T-helper 17 cell (primary cell): Measurements from ENCODE around the gene CDH12. TPM values are rescaled to one million over a fixed set of nuclear protein-coding genes. Genes with fewer than 3 reads are reported as not detected.

ENCODE experiments used
- ATAC-seq: fragments of 150-1000 bp; cut with Tn5 transposase; 2 replicates; pipeline ENCODE4 v1.10.0; 2021; ENCODE audit warnings: mild to moderate bottlenecking, moderate library complexity
- DNase-seq, 3 donors: peaks; one replicate each; pipeline versions ENCODE4 v3.0.0 to v3.0.0-alpha.2; 2020 to 2021
- H3K9me3 ChIP-seq: one replicate; pipeline ENCODE4 v1.7.0; 2013; ENCODE audit warnings: low read length, mild to moderate bottlenecking; ENCODE audit not compliant: control insufficient read depth, poor library complexity, severe bottlenecking
- H3K27ac Mint-ChIP-seq: one replicate; pipeline ENCODE4 v1.8.0; 2022; ENCODE audit warnings: mild to moderate bottlenecking, moderate library complexity, mixed read lengths
- H3K27me3 Mint-ChIP-seq: one replicate; pipeline ENCODE4 v1.8.0; 2022; ENCODE audit warnings: mixed read lengths
- H3K36me3 Mint-ChIP-seq: one replicate; pipeline ENCODE4 v1.8.0; 2022; ENCODE audit warnings: low read depth, mixed read lengths
- H3K4me1 Mint-ChIP-seq: one replicate; pipeline ENCODE4 v1.8.0; 2022; ENCODE audit warnings: mild to moderate bottlenecking, mixed read lengths
- H3K4me3 Mint-ChIP-seq: one replicate; pipeline ENCODE4 v1.8.0; 2022; ENCODE audit warnings: mild to moderate bottlenecking, moderate library complexity, mixed read lengths
- total RNA-seq, 4 donors: library from RNA in 2 of 4; stranded (reverse) in 2 of 4; gene quantifications; one replicate each; pipeline ENCODE4 v1.2.3 and lab custom pipeline; 2022 to 2026

CDH12 gene
- total RNA-seq, 2 donors from 2014 or later: not detected

DNA sequence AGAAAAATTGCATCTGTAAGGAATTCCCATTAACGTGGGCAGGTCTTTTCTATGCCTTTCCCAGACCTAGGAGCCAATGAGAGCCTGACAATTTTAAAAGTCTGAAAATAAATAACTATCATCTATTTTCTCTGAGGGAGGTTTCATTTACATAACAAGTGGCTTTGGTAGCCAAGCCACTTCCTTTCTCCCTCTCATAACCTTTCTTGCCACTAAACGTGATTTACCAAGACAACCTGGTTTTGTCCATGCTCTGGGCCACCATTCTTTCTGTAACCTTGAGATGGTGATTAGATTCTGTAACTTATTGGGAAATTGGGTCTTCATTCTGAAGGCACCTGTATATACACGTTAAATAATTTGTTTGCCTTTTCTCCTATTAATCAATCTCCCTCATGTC lies 1046.9 kb downstream of the CDH12 start:
- H3K4me1 Mint-ChIP-seq: no peaks in the 10 kb centered on the region
- no peaks in the 10 kb centered on the region for H3K27me3 Mint-ChIP-seq
- H3K4me3 Mint-ChIP-seq: no peak overlapping the region
- H3K27ac Mint-ChIP-seq: no peak overlapping the region
- no peak for ATAC-seq
- DNase-seq: no peak
- H3K9me3 ChIP-seq: no peaks in the 10 kb centered on the region
- H3K36me3 Mint-ChIP-seq: no peaks in the 10 kb centered on the region

DNA sequence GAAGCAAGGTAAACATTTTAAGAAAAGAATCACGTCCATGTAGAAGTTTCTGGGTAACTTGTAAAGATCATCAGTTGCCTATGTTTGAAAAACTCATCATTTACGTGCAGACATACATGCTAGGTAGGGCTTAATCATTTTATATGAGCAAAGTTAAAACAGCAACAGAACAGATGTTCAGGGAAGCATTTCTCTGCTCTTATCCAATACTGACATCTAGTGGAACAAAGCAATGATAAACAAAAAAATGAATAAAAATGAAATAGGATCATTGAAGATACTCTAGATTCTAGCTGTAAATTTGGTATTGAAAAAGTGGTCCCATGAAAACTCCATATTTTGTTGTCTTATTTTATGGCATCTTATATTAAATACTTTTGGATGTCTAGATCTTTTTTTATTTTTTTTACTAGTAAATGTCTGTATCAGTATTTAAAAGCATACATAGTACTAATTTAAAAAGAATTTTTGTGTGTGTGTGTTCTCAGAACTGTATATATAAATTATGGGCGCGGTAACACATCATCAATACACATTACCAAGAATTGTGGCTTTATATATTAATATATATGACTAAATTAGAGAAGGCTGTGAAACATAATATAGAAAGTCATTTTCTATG lies 1050.2 kb downstream of the CDH12 start:
- ATAC-seq: no peak
- DNase-seq: no peak
- Mint-ChIP-seq H3K27ac (no peak overlapping the region), H3K27me3 (no peaks in the 10 kb centered on the region), H3K4me3 (no peak overlapping the region), H3K4me1 (no peaks in the 10 kb centered on the region), H3K36me3 (no peaks in the 10 kb centered on the region)
- no peaks in the 10 kb centered on the region for H3K9me3 ChIP-seq

DNA sequence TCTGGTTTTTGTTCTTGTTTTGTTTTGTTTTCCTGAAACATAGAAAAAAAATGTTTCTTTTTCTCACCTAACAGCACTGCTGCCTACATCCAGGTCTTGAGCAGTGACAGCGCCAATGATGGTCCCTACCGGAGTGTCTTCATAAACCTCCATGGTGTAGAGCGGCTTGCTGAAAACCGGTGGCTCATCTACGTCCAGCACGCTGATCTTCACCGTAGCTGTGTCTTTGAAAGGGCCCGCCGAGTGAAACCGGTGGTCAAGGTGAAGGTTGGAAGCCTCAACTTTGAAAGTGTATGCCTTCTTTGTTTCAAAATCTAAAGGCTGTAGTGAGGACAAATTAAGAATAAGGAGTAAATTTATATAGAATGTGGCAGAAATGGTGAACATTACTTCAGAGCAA lies 1051.0 kb downstream of the CDH12 start:
- no peaks in the 10 kb centered on the region for H3K9me3 ChIP-seq
- H3K4me3 Mint-ChIP-seq: no peak overlapping the region
- H3K4me1 Mint-ChIP-seq: no peaks in the 10 kb centered on the region
- H3K27ac Mint-ChIP-seq: no peak overlapping the region
- H3K36me3 Mint-ChIP-seq: no peaks in the 10 kb centered on the region
- no peaks in the 10 kb centered on the region for H3K27me3 Mint-ChIP-seq
- DNase-seq (no peak), ATAC-seq (no peak)

DNA sequence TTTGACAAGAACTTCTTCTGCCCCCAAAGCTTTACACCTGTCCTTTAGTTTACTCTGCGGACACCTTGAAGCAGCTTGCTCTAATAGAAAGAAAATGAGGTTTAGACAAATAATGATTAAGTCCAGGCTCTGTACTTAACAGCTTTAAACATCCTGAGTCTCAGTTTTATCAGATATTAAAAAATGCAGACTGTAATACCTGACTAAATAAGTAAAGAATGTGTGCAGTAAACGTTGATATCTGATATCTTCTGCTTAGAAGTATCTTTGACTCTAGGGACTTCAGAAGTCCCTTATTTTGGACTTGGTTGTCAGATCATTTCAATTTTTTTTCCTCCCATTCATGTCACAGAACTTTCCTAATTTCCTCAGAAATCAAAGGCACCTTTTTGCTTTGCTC lies 1060.4 kb downstream of the CDH12 start:
- no peaks in the 10 kb centered on the region for H3K4me1 Mint-ChIP-seq
- H3K9me3 ChIP-seq: no peaks in the 10 kb centered on the region
- no peak overlapping the region for H3K4me3 Mint-ChIP-seq
- no peak for DNase-seq
- no peak for ATAC-seq
- H3K27me3 Mint-ChIP-seq: no peaks in the 10 kb centered on the region
- H3K27ac Mint-ChIP-seq: no peak overlapping the region
- no peaks in the 10 kb centered on the region for H3K36me3 Mint-ChIP-seq

DNA sequence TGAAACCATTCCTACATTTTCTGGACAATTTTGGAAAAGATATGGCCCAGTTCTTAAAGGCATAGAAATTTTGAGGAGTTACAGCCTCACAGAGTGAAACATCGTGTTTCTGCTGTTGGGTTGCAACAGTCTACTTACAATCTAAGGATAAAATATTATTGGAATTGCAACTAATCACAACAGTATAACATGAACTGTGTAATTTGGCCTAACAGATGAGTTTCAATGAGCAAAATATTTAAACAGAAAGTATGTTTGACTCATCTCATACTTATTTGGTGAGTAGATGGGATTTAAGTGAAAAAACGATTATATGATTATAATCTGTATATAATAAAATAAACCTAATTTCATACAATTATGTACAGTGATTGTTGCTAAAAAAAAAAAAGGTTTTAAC lies 1061.8 kb downstream of the CDH12 start:
- no peaks in the 10 kb centered on the region for H3K27me3 Mint-ChIP-seq
- no peaks in the 10 kb centered on the region for H3K4me1 Mint-ChIP-seq
- H3K27ac Mint-ChIP-seq: no peak overlapping the region
- ATAC-seq (no peak), DNase-seq (no peak)
- H3K36me3 Mint-ChIP-seq: no peaks in the 10 kb centered on the region
- no peaks in the 10 kb centered on the region for H3K9me3 ChIP-seq
- no peak overlapping the region for H3K4me3 Mint-ChIP-seq

DNA sequence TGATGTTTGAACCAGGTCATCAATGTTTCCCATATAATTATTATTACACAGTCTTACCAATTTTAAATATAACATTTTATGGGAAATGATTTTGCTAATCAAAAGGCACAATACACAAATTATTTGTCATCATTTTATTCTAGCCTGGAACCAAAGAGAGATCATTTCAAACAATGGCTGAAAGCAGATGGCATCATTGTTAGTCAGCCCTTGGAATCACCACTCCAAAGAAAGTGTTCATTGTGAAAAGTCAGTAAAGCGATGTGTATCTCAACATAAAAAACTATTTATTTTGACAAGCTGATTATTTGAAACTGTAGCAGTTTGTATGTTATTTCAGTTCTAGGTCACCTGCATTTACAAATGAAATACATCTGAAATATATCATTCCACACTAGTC lies 1068.7 kb downstream of the CDH12 start:
- ATAC-seq (no peak), DNase-seq (no peak)
- no peaks in the 10 kb centered on the region for H3K36me3 Mint-ChIP-seq
- no peaks in the 10 kb centered on the region for H3K9me3 ChIP-seq
- no peaks in the 10 kb centered on the region for H3K27me3 Mint-ChIP-seq
- H3K4me1 Mint-ChIP-seq: no peaks in the 10 kb centered on the region
- no peak overlapping the region for H3K4me3 Mint-ChIP-seq
- H3K27ac Mint-ChIP-seq: no peak overlapping the region

DNA sequence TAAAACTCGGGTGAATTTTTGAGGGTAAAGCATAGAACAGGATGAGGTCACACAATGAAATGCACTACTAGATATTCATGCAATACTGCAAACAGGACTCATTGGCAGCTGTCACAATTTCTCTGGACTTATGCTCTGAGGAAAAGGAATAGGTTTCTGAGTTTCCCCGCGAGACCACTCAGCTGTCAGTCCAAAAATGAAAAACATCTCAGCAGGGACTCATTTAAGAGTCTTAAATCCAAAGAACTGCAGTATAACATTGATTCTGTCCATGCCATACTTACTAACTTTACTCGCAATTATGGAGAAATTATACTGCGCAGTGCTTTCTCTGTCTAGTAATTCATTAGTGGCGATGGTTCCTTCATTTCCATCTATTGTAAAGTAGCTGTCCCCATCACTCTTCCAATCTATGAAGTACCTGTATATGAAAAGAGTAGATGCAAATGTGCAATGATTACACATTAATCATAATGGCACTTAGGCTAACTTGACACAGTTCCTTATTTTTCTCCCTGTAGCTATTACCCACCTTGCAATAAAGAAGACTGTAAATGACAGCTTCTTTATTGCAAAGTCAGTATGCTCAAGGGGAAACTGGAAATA lies 1070.0 kb downstream of the CDH12 start:
- no peak for DNase-seq
- Mint-ChIP-seq H3K4me1 (no peaks in the 10 kb centered on the region), H3K36me3 (no peaks in the 10 kb centered on the region), H3K27ac (no peak overlapping the region), H3K27me3 (no peaks in the 10 kb centered on the region), H3K4me3 (no peak overlapping the region)
- H3K9me3 ChIP-seq: no peaks in the 10 kb centered on the region
- ATAC-seq: no peak

DNA sequence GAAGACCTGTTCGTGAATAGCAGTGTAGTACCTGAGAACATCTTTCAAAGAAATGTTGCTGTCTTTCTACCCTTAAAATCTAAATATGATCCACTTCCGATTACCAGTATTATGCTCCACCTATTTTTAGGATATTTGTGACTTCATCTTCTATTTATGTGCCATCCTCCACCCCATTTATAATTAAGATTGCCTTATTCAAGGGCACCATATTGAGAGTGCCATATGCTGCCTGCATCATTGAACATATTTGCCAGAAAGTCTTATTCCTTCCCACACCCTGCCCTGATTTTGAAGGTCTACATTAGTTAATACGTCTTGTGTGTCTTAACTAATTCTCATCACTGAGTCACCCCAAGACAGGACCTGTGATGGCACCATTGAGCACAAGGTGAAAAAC lies 1076.7 kb downstream of the CDH12 start:
- ATAC-seq (no peak), DNase-seq (no peak)
- Mint-ChIP-seq H3K27me3 (no peaks in the 10 kb centered on the region), H3K4me3 (no peak overlapping the region), H3K27ac (no peak overlapping the region), H3K4me1 (no peaks in the 10 kb centered on the region), H3K36me3 (no peaks in the 10 kb centered on the region)
- no peaks in the 10 kb centered on the region for H3K9me3 ChIP-seq

DNA sequence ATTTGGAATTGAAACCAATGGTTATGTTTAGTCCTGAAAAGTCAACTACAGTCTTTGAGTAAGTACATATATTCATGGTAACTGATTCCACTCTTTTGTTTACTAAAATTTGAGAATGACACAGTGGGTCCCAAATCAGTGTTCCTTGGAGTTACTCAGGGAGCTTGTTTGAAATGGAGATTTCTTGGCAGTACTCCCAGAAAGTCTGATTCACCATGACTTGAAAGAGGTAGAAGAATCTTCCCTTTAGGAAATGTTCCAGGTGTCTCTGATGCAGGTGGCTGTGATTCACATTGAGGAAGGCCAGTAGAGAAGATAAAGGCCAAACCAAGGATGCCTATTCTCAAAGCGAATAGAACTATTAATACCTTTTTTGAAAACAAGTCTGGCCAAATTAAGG lies 1078.3 kb downstream of the CDH12 start:
- H3K27ac Mint-ChIP-seq: no peak overlapping the region
- ATAC-seq: no peak
- DNase-seq: no peak
- H3K27me3 Mint-ChIP-seq: no peaks in the 10 kb centered on the region
- no peaks in the 10 kb centered on the region for H3K9me3 ChIP-seq
- no peaks in the 10 kb centered on the region for H3K4me1 Mint-ChIP-seq
- H3K4me3 Mint-ChIP-seq: no peak overlapping the region
- H3K36me3 Mint-ChIP-seq: no peaks in the 10 kb centered on the region

DNA sequence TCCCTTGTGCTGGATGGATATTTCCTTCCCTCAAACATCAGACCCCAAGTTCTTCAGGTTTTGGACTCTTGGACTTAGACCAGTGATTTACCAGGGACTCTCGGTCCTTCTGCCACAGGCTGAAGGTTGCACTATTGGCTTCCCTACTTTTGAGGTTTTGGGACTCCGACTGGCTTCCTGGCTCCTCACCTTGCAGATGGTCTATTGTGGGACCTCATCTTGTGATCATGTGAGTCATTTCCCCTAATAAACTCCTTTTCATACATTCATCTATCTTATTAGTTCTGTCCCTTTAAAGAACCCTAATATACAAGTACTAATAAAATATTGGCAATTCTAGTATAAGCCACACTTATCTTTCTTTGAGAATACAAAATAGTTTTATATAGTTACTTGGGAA lies 1078.9 kb downstream of the CDH12 start:
- no peak for DNase-seq
- Mint-ChIP-seq H3K27me3 (no peaks in the 10 kb centered on the region), H3K27ac (no peak overlapping the region), H3K36me3 (no peaks in the 10 kb centered on the region), H3K4me1 (no peaks in the 10 kb centered on the region), H3K4me3 (no peak overlapping the region)
- no peak for ATAC-seq
- H3K9me3 ChIP-seq: no peaks in the 10 kb centered on the region

DNA sequence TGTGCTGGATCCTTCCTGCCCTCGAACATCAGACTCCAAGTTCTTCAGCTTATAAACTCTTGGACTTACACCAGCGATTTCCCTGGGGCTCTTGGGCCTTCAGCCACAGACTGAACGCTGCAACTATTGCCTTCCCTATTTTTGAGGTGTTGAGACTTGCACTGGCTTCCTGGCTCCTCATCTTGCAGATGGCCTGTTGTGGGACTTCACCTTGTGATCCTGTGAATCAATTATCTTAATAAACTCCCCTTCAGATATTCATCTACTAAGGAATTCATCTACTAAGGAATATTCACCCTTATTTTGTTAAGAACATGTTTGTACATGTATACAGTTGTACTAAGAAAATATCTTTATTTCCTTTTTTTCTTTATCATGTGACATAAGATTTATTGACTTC lies 1079.7 kb downstream of the CDH12 start:
- no peak for ATAC-seq
- no peaks in the 10 kb centered on the region for H3K27me3 Mint-ChIP-seq
- no peak overlapping the region for H3K4me3 Mint-ChIP-seq
- DNase-seq: no peak
- no peaks in the 10 kb centered on the region for H3K9me3 ChIP-seq
- no peaks in the 10 kb centered on the region for H3K4me1 Mint-ChIP-seq
- no peak overlapping the region for H3K27ac Mint-ChIP-seq
- no peaks in the 10 kb centered on the region for H3K36me3 Mint-ChIP-seq

DNA sequence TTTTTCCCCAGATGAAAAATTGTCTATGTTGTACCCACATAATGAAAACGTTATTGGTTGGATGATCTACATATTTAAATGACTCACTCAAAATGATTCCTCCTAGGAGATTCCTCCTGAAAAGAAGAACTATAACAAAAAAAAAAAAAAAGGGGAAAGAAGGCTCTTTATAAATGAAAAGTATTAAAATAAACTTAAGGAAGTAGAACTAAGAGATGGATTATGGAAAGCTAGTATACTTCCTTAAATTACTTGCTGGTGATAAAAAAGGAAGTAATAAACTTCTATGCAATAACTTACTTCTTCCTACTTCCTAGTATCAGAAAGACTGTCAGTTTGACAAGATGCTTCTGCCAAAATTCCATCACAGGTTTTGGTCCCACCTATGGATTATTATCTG lies 1087.7 kb downstream of the CDH12 start:
- H3K36me3 Mint-ChIP-seq: no peaks in the 10 kb centered on the region
- H3K27me3 Mint-ChIP-seq: no peaks in the 10 kb centered on the region
- no peaks in the 10 kb centered on the region for H3K9me3 ChIP-seq
- no peak overlapping the region for H3K4me3 Mint-ChIP-seq
- DNase-seq: no peak
- no peak for ATAC-seq
- no peak overlapping the region for H3K27ac Mint-ChIP-seq
- H3K4me1 Mint-ChIP-seq: no peaks in the 10 kb centered on the region

DNA sequence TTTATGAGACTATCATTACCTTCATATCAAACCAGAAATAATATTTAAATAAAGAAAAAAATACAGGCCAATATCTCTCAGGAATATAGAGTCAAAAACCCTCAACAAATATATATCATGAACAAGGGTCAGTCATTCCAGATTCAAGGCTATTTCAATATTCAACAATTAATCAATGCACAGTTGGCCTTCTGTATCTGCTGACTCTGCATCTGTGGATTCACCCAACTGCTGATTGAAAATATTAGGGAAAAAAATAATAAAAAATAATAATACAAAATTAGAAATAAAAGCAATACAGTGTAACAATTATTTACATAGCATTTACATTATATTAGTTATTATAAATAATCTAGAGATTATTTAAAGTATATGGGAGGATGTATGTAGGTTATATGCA lies 1114.0 kb downstream of the CDH12 start:
- DNase-seq (no peak), ATAC-seq (no peak)
- no peaks in the 10 kb centered on the region for H3K9me3 ChIP-seq
- no peak overlapping the region for H3K27ac Mint-ChIP-seq
- H3K4me1 Mint-ChIP-seq: no peaks in the 10 kb centered on the region
- no peak overlapping the region for H3K4me3 Mint-ChIP-seq
- H3K36me3 Mint-ChIP-seq: no peaks in the 10 kb centered on the region
- H3K27me3 Mint-ChIP-seq: no peaks in the 10 kb centered on the region

DNA sequence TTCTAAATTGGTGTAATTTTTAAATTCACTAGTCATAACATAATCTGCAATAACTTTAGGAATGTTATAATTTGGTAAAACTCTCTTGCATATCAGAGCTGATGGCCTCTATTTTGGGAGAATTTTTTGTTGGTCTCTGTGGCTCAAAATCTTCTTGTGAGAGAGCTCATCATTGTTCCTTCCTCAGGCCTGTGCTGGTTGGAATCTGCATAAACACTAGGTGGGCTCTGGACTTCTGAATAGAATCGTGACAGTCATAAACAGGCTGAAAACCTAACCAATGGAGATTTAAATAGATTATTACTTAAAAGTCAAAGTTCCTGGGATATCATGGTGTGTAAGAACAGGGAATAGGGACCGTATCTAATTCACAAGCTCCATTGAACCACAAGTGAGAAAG lies 1129.6 kb downstream of the CDH12 start:
- DNase-seq (no peak), ATAC-seq (no peak)
- H3K9me3 ChIP-seq: no peaks in the 10 kb centered on the region
- no peaks in the 10 kb centered on the region for H3K36me3 Mint-ChIP-seq
- H3K4me1 Mint-ChIP-seq: no peaks in the 10 kb centered on the region
- H3K27ac Mint-ChIP-seq: no peak overlapping the region
- H3K4me3 Mint-ChIP-seq: no peak overlapping the region
- no peaks in the 10 kb centered on the region for H3K27me3 Mint-ChIP-seq
